IMR-90 (cell line): Measurements from ENCODE around the gene TMTC1. TPM values are rescaled to one million over a fixed set of nuclear protein-coding genes. Genes with fewer than 3 reads are reported as not detected.

Experiments used
- ATAC-seq: fragments of 200-7000 bp; cut with Tn5 transposase; 2 replicates; pipeline ENCODE4 v1.9.1; 2020; ENCODE audit warnings: low read depth, mild to moderate bottlenecking, moderate library complexity
- BruUV-seq: library from RNA; stranded (reverse); fragments of 400-500 nt; replicated peaks from 2 replicates; lab custom pipeline; 2021; lab: Mats Ljungman, UMichigan
- CTCF ChIA-PET: fragments of 300-600 bp; formaldehyde crosslinking; extraction: SDS; loops from one replicate; lab custom pipeline; 2021; ENCODE audit warnings: antibody characterized with exemption; lab: Yijun Ruan, JAX
- POLR2A ChIA-PET: fragments of 300-600 bp; sonication (Branson Sonifier 250); formaldehyde crosslinking; loops from one replicate; lab custom pipeline; 2022; ENCODE audit warnings: antibody characterized with exemption; ENCODE audit not compliant: unreplicated experiment; lab: Charles Lee
- DNase-seq: peaks from one replicate; pipeline ENCODE4 v3.0.0; 2013
- H2AFZ ChIP-seq: replicated peaks from 2 replicates; pipeline ENCODE3; 2013; ENCODE audit warnings: low read length, mild to moderate bottlenecking; ENCODE audit not compliant: poor library complexity
- H2AK5ac ChIP-seq: 2 replicates; pipeline ENCODE4 v1.6.1; 2013; ENCODE audit warnings: low read depth, low read length, inconsistent platforms
- H2AK9ac ChIP-seq: replicated peaks from 2 replicates; pipeline ENCODE3; 2013; ENCODE audit warnings: mild to moderate bottlenecking, low read depth, low read length, moderate library complexity; ENCODE audit not compliant: poor library complexity
- H2BK120ac ChIP-seq: 2 replicates; pipeline ENCODE4 v1.6.1; 2013; ENCODE audit warnings: low read depth, low read length, inconsistent platforms
- H2BK15ac ChIP-seq: 3 replicates; pipeline ENCODE4 v1.6.1; 2013; ENCODE audit warnings: low read depth, low read length, inconsistent platforms
- H2BK20ac ChIP-seq: 2 replicates; pipeline ENCODE4 v1.6.1; 2013; ENCODE audit warnings: low read depth, mild to moderate bottlenecking, inconsistent platforms, low read length, moderate library complexity
- H2BK5ac ChIP-seq: 2 replicates; pipeline ENCODE4 v1.6.1; 2013; ENCODE audit warnings: mild to moderate bottlenecking, low read depth, low read length, inconsistent platforms; ENCODE audit not compliant: poor library complexity, severe bottlenecking
- H3K14ac ChIP-seq: replicated peaks from 2 replicates; pipeline ENCODE4 v1.6.1; 2013; ENCODE audit warnings: low read depth, low read length, inconsistent platforms
- H3K18ac ChIP-seq: 2 replicates; pipeline ENCODE4 v1.6.1; 2013; ENCODE audit warnings: low read depth, low read length, control low read depth
- H3K23ac ChIP-seq: 2 replicates; pipeline ENCODE4 v1.6.1; 2013; ENCODE audit warnings: low read depth, low read length, inconsistent platforms
- H3K27ac ChIP-seq: 2 replicates; pipeline ENCODE4 v1.5.1; 2013; ENCODE audit warnings: mild to moderate bottlenecking, control low read depth, low read length; ENCODE audit not compliant: insufficient read depth
- H3K27me3 ChIP-seq: 2 replicates; pipeline ENCODE4 v1.6.1; 2013; ENCODE audit warnings: low read length; ENCODE audit not compliant: control insufficient read depth, insufficient read depth
- H3K36me3 ChIP-seq: 2 replicates; pipeline ENCODE4 v1.6.1; 2013; ENCODE audit warnings: low read length, mixed read lengths; ENCODE audit not compliant: control insufficient read depth, insufficient read depth
- H3K4ac ChIP-seq: 2 replicates; pipeline ENCODE4 v1.6.1; 2013; ENCODE audit warnings: low read depth, low read length, inconsistent platforms
- H3K4me1 ChIP-seq: 2 replicates; pipeline ENCODE4 v1.6.1; 2013; ENCODE audit warnings: low read length, mixed read lengths; ENCODE audit not compliant: control insufficient read depth, insufficient read depth
- H3K4me2 ChIP-seq: 2 replicates; pipeline ENCODE4 v1.6.1; 2013; ENCODE audit warnings: low read depth, mild to moderate bottlenecking, control low read depth, low read length, moderate library complexity
- H3K4me3 ChIP-seq: 2 replicates; pipeline ENCODE4 v1.5.1; 2013; ENCODE audit warnings: low read depth, mild to moderate bottlenecking, control low read depth, low read length, moderate library complexity; ENCODE audit not compliant: insufficient read depth
- H3K56ac ChIP-seq: 2 replicates; pipeline ENCODE4 v1.6.1; 2013; ENCODE audit warnings: low read length, inconsistent platforms; ENCODE audit not compliant: insufficient read depth; ENCODE audit errors: extremely low read depth
- H3K79me1 ChIP-seq, 2 experiments: 2 replicates each; pipeline ENCODE4 v1.6.1; 2013; ENCODE audit warnings: low read length in 2 of 2, inconsistent platforms in 1 of 2, low read depth in 1 of 2
- H3K9ac ChIP-seq: 2 replicates; pipeline ENCODE4 v1.6.1; 2013; ENCODE audit warnings: low read depth, low read length, control low read depth
- H3K9me1 ChIP-seq: 2 replicates; pipeline ENCODE4 v1.6.1; 2013; ENCODE audit warnings: low read length, inconsistent platforms; ENCODE audit not compliant: insufficient read depth
- H3K9me3 ChIP-seq: 2 replicates; pipeline ENCODE4 v1.6.1; 2013; ENCODE audit warnings: low read length; ENCODE audit not compliant: control insufficient read depth, insufficient read depth
- H4K20me1 ChIP-seq: 2 replicates; pipeline ENCODE4 v1.6.1; 2013; ENCODE audit warnings: low read length, inconsistent platforms; ENCODE audit not compliant: insufficient read depth
- H4K5ac ChIP-seq: 2 replicates; pipeline ENCODE4 v1.6.1; 2013; ENCODE audit warnings: mild to moderate bottlenecking, low read depth, low read length, control low read depth
- H4K8ac ChIP-seq, 2 experiments: 2 replicates each; pipeline ENCODE4 v1.6.1; 2013; ENCODE audit warnings: low read depth in 2 of 2, low read length in 2 of 2, control low read depth in 1 of 2, inconsistent platforms in 1 of 2
- H4K91ac ChIP-seq: 2 replicates; pipeline ENCODE4 v1.6.1; 2013; ENCODE audit warnings: low read depth, low read length, inconsistent platforms; ENCODE audit not compliant: insufficient read depth
- BHLHE40 ChIP-seq: fragments of 150-350 bp; IDR thresholded peaks from 2 replicates; pipeline ENCODE4 v1.6.1; 2016; ENCODE audit warnings: mild to moderate bottlenecking, low read depth, low read length
- CEBPB ChIP-seq: IDR thresholded peaks from 2 replicates; pipeline ENCODE4 v1.6.1; 2012; ENCODE audit warnings: low read depth, low read length, improper control_type of control experiment
- FOS ChIP-seq: fragments of 150-350 bp; IDR thresholded peaks from 2 replicates; pipeline ENCODE4 v1.6.1; 2016; ENCODE audit warnings: low read depth, low read length
- RCOR1 ChIP-seq: IDR thresholded peaks from 2 replicates; pipeline ENCODE4 v1.6.1; 2012; ENCODE audit warnings: mild to moderate bottlenecking, low read length, improper control_type of control experiment; ENCODE audit not compliant: insufficient replicate concordance
- WGBS, 2 experiments: methylation state at CpG; one replicate each; pipeline versions ENCODE4 v1.1.5 to v1.1.7; 2013; ENCODE audit warnings: missing lambda C conversion rate in 2 of 2; ENCODE audit not compliant: insufficient read length in 1 of 2; ENCODE audit errors: extremely low coverage in 2 of 2; 5-methylcytosine and 5-hydroxymethylcytosine counted together
- dilution Hi-C: fragments of 300-500 bp; cut with HindIII; formaldehyde crosslinking; loops from one replicate; pipeline ENCODE4 v1.14.3; 2018; ENCODE audit warnings: low sequenced_read_pairs; ENCODE audit not compliant: unreplicated experiment
- in situ Hi-C: fragments of 300-500 bp; cut with MboI; formaldehyde crosslinking; loops from 3 replicates; pipeline ENCODE4 v1.14.3; 2019; ENCODE audit warnings: low sequenced_read_pairs, inconsistent platforms, mixed read lengths
- intact Hi-C: fragments of 100-400 bp; cut with micrococcal nuclease; formaldehyde crosslinking; loops from 2 replicates; pipeline ENCODE4 v1.10.0; 2022
- polyA plus RNA-seq, 3 experiments: library from polyadenylated mRNA; depleted of rRNA; stranded (reverse); fragments of >200 nt; gene quantifications; 2 replicates each; pipeline ENCODE4 v1.2.3, GENCODE V29; 2012; ENCODE audit warnings: low replicate concordance in 1 of 3
- total RNA-seq: library from RNA; depleted of rRNA; stranded (reverse); fragments of >200 nt; gene quantifications from 2 replicates; pipeline ENCODE4 v1.2.3, GENCODE V29; 2012
- TF ChIP-seq, protein P1 (sequence below): conservative IDR thresholded peaks from 2 replicates; pipeline ENCODE4 v1.5.1; 2012; ENCODE audit warnings: mild to moderate bottlenecking, low read depth, low read length, improper control_type of control experiment

Gene TMTC1
- total and polyA plus RNA-seq, 2 of the 4 experiments (the other 2 are of a cell fraction), result 12.5 to 36.4 TPM

DNA sequence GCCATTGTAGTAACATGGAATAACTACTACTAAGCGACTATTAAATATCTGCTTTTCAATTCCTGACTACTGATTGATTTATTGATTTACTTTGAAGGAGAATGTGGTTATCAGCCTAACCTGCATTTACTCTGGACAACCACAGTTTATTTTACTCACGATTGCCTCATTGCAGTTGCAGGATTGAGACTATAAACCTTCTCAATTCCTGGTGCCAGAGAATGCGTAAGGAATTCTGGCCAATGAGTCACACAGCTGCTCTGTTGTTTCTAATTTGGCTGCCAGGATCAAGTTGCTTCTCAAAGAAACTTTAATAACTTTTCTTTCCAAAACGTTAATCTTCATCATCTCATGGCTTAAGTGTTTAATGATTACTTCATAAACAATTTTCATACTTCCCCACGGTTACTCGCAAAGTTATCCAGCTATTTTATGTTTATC is 13.1 kb upstream of the TMTC1 start:
- H2BK20ac ChIP-seq, result no peak overlapping the region
- H4K5ac ChIP-seq, result no peak overlapping the region
- no peak overlapping the region for H2BK15ac ChIP-seq
- peaks cover 4% of the 10 kb centered on the region for H3K4me1 ChIP-seq
- no peak overlapping the region for H3K14ac ChIP-seq
- peaks cover 20% of the 10 kb centered on the region for H3K27me3 ChIP-seq
- dilution Hi-C loops, result no loop called here
- BruUV-seq, result no TSS peak
- H3K4me2 ChIP-seq, result peak overlapping the region; percentile 47; the same call in 1 of the 2 replicates
- DNase-seq, result peak; percentile 97
- H3K27ac ChIP-seq, result no peak overlapping the region
- peaks cover 8% of the 10 kb centered on the region; the same call in 1 of the 2 replicates for H4K20me1 ChIP-seq
- no peak overlapping the region for H2AK9ac ChIP-seq
- no peaks in the 10 kb centered on the region for H3K9me3 ChIP-seq
- ChIA-PET CTCF (interaction anchor here (0.6 kb wide), 2 partner anchors 17 to 71 kb away, joined by 6 to 7 read pairs; no protein-coding TSS in a partner anchor), POLR2A (no interaction called here)
- no peak overlapping the region for H3K23ac ChIP-seq
- H3K18ac ChIP-seq, result no peak overlapping the region; the same call in 1 of the 2 replicates
- no peak overlapping the region for H2BK120ac ChIP-seq
- no peak overlapping the region for H3K4me3 ChIP-seq
- no peak overlapping the region for H3K9ac ChIP-seq
- TF ChIP-seq, protein P1, sequence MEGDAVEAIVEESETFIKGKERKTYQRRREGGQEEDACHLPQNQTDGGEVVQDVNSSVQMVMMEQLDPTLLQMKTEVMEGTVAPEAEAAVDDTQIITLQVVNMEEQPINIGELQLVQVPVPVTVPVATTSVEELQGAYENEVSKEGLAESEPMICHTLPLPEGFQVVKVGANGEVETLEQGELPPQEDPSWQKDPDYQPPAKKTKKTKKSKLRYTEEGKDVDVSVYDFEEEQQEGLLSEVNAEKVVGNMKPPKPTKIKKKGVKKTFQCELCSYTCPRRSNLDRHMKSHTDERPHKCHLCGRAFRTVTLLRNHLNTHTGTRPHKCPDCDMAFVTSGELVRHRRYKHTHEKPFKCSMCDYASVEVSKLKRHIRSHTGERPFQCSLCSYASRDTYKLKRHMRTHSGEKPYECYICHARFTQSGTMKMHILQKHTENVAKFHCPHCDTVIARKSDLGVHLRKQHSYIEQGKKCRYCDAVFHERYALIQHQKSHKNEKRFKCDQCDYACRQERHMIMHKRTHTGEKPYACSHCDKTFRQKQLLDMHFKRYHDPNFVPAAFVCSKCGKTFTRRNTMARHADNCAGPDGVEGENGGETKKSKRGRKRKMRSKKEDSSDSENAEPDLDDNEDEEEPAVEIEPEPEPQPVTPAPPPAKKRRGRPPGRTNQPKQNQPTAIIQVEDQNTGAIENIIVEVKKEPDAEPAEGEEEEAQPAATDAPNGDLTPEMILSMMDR, result no peak
- TF ChIP-seq CEBPB, result peak; percentile 98
- peak; percentile 70 for TF ChIP-seq RCOR1
- peak; percentile 94 for TF ChIP-seq FOS
- peak; percentile 81 for TF ChIP-seq BHLHE40
- H2AFZ ChIP-seq, result no peak overlapping the region
- intact Hi-C loops, result no loop called here
- H4K91ac ChIP-seq, result no peak overlapping the region
- peaks cover 21% of the 10 kb centered on the region for H3K9me1 ChIP-seq
- H2BK5ac ChIP-seq, result peak overlapping the region; percentile 30
- no peak overlapping the region for H2AK5ac ChIP-seq
- H4K8ac ChIP-seq, result no peak overlapping the region
- H3K56ac ChIP-seq, result 0 out of 2 replicates have a peak overlapping the region, but pooled peaks have one; percentile 19
- H3K36me3 ChIP-seq, result no peaks in the 10 kb centered on the region
- WGBS, 2 experiments, result 0% methylated on average over 1 of the region's 6 CpGs; no CpG with 5 or more reads in 1 of the 2 experiments
- in situ Hi-C loops, result no loop called here
- H3K4ac ChIP-seq, result no peak overlapping the region
- 0 out of 4 replicates have a peak, but pooled peaks cover 0 to 3% of the 10 kb centered on the region in 2 experiments for H3K79me1 ChIP-seq
- peak; percentile 93 for ATAC-seq
